T-helper 1 cell treated with Interleukin-12 subunit alpha and Interleukin-12 subunit beta and Interleukin-4 antibody, amounts not matched to agents 30 μg/mL and 1 μg/mL, for 36 hours (primary cell): ENCODE results near the gene RACK1.
A peak's percentile ranks its signal among the peaks of the same experiment; 100 is the strongest.

Experiments used
- H3K27ac Mint-ChIP-seq: one replicate; pipeline ENCODE4 v1.8.0; 2021; ENCODE audit warnings: mild to moderate bottlenecking, mixed read lengths
- H3K27me3 Mint-ChIP-seq: one replicate; pipeline ENCODE4 v1.8.0; 2021; ENCODE audit warnings: low read depth, mixed read lengths
- H3K36me3 Mint-ChIP-seq: one replicate; pipeline ENCODE4 v1.8.0; 2021; ENCODE audit warnings: low read depth, mixed read lengths
- H3K4me1 Mint-ChIP-seq: one replicate; pipeline ENCODE4 v1.8.0; 2021; ENCODE audit warnings: low read depth, mixed read lengths
- H3K4me3 Mint-ChIP-seq: one replicate; pipeline ENCODE4 v1.8.0; 2021; ENCODE audit warnings: mild to moderate bottlenecking, moderate library complexity, mixed read lengths
- H3K9me3 Mint-ChIP-seq: one replicate; pipeline ENCODE4 v1.8.0; 2021; ENCODE audit warnings: mixed read lengths

RACK1 gene

GRCh38 chr5:181191526-181192336 is 52.0 kb downstream of the RACK1 start:
- Mint-ChIP-seq H3K4me3 (peak overlapping the region; percentile 92), H3K27me3 (peaks cover 13% of the 10 kb centered on the region), H3K4me1 (peaks cover 31% of the 10 kb centered on the region), H3K9me3 (no peaks in the 10 kb centered on the region), H3K27ac (peak overlapping the region; percentile 95), H3K36me3 (peaks cover 11% of the 10 kb centered on the region)

DNA sequence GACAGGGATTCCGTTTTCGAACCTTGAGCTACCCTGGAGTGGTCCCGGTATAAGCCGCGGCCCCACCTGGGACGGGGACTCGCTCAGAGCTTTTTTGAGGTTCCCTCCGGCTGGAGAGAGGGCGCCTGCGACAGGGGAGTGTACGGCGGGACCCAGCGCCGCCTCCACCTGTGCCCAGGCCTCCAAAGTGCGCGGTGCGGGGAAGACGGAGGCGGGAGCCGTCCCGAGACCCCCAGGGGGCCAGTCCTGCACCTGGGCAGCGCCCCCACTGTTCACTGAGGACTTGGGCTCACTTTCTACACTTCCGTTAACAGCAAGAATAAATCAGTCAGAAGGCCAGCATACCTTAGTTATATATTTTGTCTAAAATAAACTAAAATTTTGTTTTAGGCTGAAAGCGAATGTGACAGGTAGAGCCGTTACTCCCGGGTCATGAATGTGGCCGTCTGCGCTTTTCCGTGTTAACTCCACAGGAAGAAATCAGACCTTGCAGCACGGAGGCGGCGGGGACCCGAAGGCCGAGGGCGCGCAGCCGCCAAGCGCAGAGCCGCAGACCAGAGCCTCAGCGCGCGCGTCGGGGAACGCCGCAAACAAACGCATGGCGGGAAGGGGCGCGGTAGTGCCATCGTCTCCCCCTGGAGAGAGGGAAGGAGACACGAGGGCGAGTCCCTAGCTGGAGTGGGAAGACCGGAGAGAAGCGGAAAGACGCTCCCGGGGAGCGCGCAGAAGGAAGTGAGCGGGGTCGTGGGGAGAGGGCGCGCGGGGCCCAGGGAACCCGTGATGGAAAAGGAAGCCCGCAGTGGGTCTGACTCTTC is 52.8 kb downstream of the RACK1 start:
- Mint-ChIP-seq H3K27ac (peak overlapping the region; percentile 95), H3K4me3 (peak overlapping the region; percentile 92), H3K4me1 (peaks cover 31% of the 10 kb centered on the region)

GRCh38 chr5:181189962-181190710 is 53.6 kb downstream of the RACK1 start:
- H3K27me3 Mint-ChIP-seq = peaks cover 13% of the 10 kb centered on the region
- peak overlapping the region; percentile 94 for H3K27ac Mint-ChIP-seq
- peak overlapping the region; percentile 92 for H3K4me3 Mint-ChIP-seq
- peaks cover 31% of the 10 kb centered on the region for H3K4me1 Mint-ChIP-seq
- peaks cover 11% of the 10 kb centered on the region for H3K36me3 Mint-ChIP-seq
- H3K9me3 Mint-ChIP-seq = no peaks in the 10 kb centered on the region

More for the DNA sequence above, 52.8 kb downstream of the RACK1 start:
- H3K36me3 Mint-ChIP-seq = peaks cover 11% of the 10 kb centered on the region
- no peaks in the 10 kb centered on the region for H3K9me3 Mint-ChIP-seq
- H3K27me3 Mint-ChIP-seq = peaks cover 13% of the 10 kb centered on the region

DNA sequence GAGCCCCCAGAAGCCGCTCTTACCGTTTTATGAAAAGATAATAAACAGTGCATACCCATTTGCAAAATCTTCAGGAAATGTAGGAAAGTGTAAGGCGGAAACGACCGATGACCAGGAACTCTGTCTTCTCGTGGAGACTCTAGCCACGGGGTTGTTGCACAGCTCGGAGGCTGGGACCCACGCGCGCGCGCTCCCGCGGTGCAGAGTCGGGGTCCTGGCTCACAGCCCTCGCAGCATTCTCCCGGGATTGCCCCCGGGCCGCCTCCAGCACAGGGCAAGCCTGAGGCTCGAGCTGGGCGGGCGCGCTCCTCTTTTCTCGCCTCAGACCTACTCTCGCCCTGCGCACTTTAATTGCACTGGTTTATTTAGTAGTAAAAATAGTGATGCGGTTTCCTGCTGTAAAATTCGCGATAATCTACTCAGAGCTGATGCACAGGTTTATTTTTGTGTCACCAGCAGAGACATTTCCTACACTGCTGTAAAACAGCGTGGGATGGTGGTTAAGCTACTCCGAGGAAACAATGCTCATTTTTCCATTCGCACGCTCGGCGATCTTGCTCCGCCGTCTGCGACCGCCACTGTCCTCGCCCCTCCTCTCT is 54.2 kb downstream of the RACK1 start:
- H3K4me3 Mint-ChIP-seq = peak overlapping the region; percentile 92
- peaks cover 34% of the 10 kb centered on the region for H3K4me1 Mint-ChIP-seq
- H3K27ac Mint-ChIP-seq = peak overlapping the region; percentile 94
- H3K27me3 Mint-ChIP-seq = peaks cover 13% of the 10 kb centered on the region
- peaks cover 11% of the 10 kb centered on the region for H3K36me3 Mint-ChIP-seq
- no peaks in the 10 kb centered on the region for H3K9me3 Mint-ChIP-seq

- H3K36me3 Mint-ChIP-seq = peaks cover 11% of the 10 kb centered on the region
These were observed 54.9 kb downstream of the RACK1 start for GRCh38 chr5:181188700-181189362.

GRCh38 chr5:181187500-181188213 is 56.0 kb downstream of the RACK1 start:
- H3K27ac Mint-ChIP-seq = peak overlapping the region; percentile 94
- H3K4me1 Mint-ChIP-seq = peaks cover 35% of the 10 kb centered on the region
- no peaks in the 10 kb centered on the region for H3K9me3 Mint-ChIP-seq
- H3K36me3 Mint-ChIP-seq = peaks cover 11% of the 10 kb centered on the region
- peak overlapping the region; percentile 92 for H3K4me3 Mint-ChIP-seq
- H3K27me3 Mint-ChIP-seq = peaks cover 13% of the 10 kb centered on the region

More at GRCh38 chr5:181188700-181189362, 54.9 kb downstream of the RACK1 start:
- peaks cover 37% of the 10 kb centered on the region for H3K4me1 Mint-ChIP-seq
- H3K4me3 Mint-ChIP-seq = peak overlapping the region; percentile 92
- peak overlapping the region; percentile 94 for H3K27ac Mint-ChIP-seq
- no peaks in the 10 kb centered on the region for H3K9me3 Mint-ChIP-seq
- H3K27me3 Mint-ChIP-seq = peaks cover 13% of the 10 kb centered on the region

DNA sequence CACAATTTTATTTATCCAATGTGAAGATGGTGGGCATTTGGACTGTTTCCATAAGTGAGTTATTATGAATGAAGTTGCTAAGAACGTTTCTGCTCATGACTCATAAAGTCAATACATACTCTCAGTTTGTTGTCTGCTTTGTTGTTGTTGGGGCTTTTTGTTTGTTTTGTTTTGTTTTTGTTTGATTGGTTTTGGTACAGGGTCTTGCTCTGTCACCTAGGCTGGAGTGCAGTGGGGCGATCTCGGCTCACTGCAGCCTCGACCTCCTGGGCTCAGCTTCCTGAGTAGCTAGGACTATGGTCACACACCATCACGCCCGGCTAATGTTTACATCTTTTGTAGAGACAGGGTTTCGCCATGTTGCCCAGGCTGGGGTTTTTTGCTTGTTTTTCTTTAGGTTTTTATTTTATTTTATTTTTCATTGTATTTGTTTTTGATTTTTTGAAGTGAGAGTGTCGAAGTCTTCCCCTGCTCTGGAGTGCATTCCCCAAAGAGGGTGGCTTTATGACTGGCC is 56.7 kb downstream of the RACK1 start:
- Mint-ChIP-seq H3K4me3 (no peak overlapping the region), H3K4me1 (peaks cover 31% of the 10 kb centered on the region), H3K27ac (no peak overlapping the region), H3K9me3 (no peaks in the 10 kb centered on the region), H3K27me3 (peaks cover 14% of the 10 kb centered on the region), H3K36me3 (peaks cover 11% of the 10 kb centered on the region)
